B cell (primary cell): ENCODE measurements around the gene NFKBIL1. TPM values are rescaled to one million over a fixed set of nuclear protein-coding genes. Genes with fewer than 3 reads are reported as not detected.

Experiments
- ATAC-seq: fragments of 200-7000 bp; cut with Tn5 transposase; one replicate; pipeline ENCODE4 v1.10.0; 2021; ENCODE audit warnings: low read depth, mild to moderate bottlenecking, moderate number of reproducible peaks, moderate library complexity
- CTCF ChIA-PET: fragments of 350-600 bp; sonication (Branson Sonifier 250); formaldehyde crosslinking; loops from one replicate; lab custom pipeline; 2021; ENCODE audit warnings: antibody characterized with exemption, inconsistent platforms; lab: Charles Lee
- POLR2A ChIA-PET: fragments of 350-600 bp; sonication (Branson Sonifier 250); formaldehyde crosslinking; loops from one replicate; lab custom pipeline; 2021; ENCODE audit warnings: antibody characterized with exemption; lab: Charles Lee
- DNase-seq: peaks from one replicate; pipeline ENCODE4 v3.0.0; 2013
- H2AFZ ChIP-seq: 2 replicates; pipeline ENCODE4 v1.6.1; 2012; ENCODE audit warnings: mild to moderate bottlenecking, low read depth, low read length; ENCODE audit not compliant: insufficient read depth, poor library complexity, severe bottlenecking
- H3K27ac ChIP-seq, 2 donors: 1 replicate in 1 of 2; 2 replicates in 1 of 2; pipeline ENCODE4 v1.5.1; 2012 to 2013; ENCODE audit warnings: low read length in 2 of 2, mild to moderate bottlenecking in 2 of 2, moderate library complexity in 1 of 2
- H3K27me3 ChIP-seq, 4 experiments: fragments of 200-600 bp in 1 of 4; sonication (generic) in 1 of 4; replicated peaks in 1 of 4; 1 replicate in 2 of 4; 2 replicates in 2 of 4; pipeline versions ENCODE4 v1.6.1 to v1.7.0; 2013 to 2016; ENCODE audit warnings: low read length in 3 of 4, mild to moderate bottlenecking in 2 of 4, mixed read lengths in 1 of 4, moderate library complexity in 1 of 4; ENCODE audit not compliant: insufficient read depth in 4 of 4, control insufficient read depth in 3 of 4; ENCODE audit errors: control extremely low read depth in 1 of 4
- H3K36me3 ChIP-seq, 2 experiments: replicated peaks in 1 of 2; 1 replicate in 1 of 2; 2 replicates in 1 of 2; pipeline versions ENCODE4 v1.6.1 to v1.7.1; 2013; ENCODE audit warnings: low read length in 1 of 2; ENCODE audit not compliant: insufficient read depth in 2 of 2, control insufficient read depth in 1 of 2; ENCODE audit errors: control extremely low read depth in 1 of 2, extremely low read depth in 1 of 2
- H3K4me1 ChIP-seq, 2 donors: fragments of 200-600 bp in 1 of 2; sonication (generic) in 1 of 2; 1 replicate in 1 of 2; 2 replicates in 1 of 2; pipeline versions ENCODE4 v1.5.1 to v1.6.1; 2013 to 2017; ENCODE audit warnings: low read length in 2 of 2; ENCODE audit not compliant: control insufficient read depth in 2 of 2, insufficient read depth in 2 of 2
- H3K4me2 ChIP-seq: replicated peaks from 2 replicates; pipeline ENCODE3; 2012; ENCODE audit warnings: mild to moderate bottlenecking, low read depth, low read length; ENCODE audit not compliant: poor library complexity, severe bottlenecking
- H3K4me3 ChIP-seq, 5 experiments: fragments of 200-600 bp in 1 of 5; sonication (generic) in 1 of 5; 1 replicate in 3 of 5; 2 replicates in 2 of 5; pipeline versions ENCODE4 v1.5.1 to v1.7.0; 2011 to 2016; ENCODE audit warnings: low read length in 4 of 5, mild to moderate bottlenecking in 4 of 5, low read depth in 2 of 5, control low read depth in 1 of 5, moderate library complexity in 1 of 5; ENCODE audit not compliant: insufficient read depth in 1 of 5; ENCODE audit errors: control extremely low read depth in 1 of 5, extremely low read depth in 1 of 5
- H3K79me2 ChIP-seq: fragments of 200-600 bp; sonication (generic); one replicate; pipeline ENCODE4 v1.6.0; 2016; ENCODE audit warnings: low read length; ENCODE audit not compliant: control insufficient read depth, insufficient read depth
- H3K9ac ChIP-seq: fragments of 200-600 bp; sonication (generic); 2 replicates; pipeline ENCODE4 v1.6.1; 2017; ENCODE audit warnings: mild to moderate bottlenecking, low read length, moderate library complexity
- H3K9me3 ChIP-seq, 3 donors: one replicate each; pipeline versions ENCODE4 v1.6.1 to v1.7.1; 2013; ENCODE audit warnings: low read length in 2 of 3; ENCODE audit not compliant: control insufficient read depth in 2 of 3, insufficient read depth in 1 of 3; ENCODE audit errors: control extremely low read depth in 1 of 3
- H4K20me1 ChIP-seq: 2 replicates; pipeline ENCODE4 v1.6.0; 2012; ENCODE audit warnings: mild to moderate bottlenecking, low read length; ENCODE audit not compliant: insufficient read depth, control insufficient read depth, poor library complexity, severe bottlenecking
- H3K27ac Mint-ChIP-seq: one replicate; pipeline ENCODE4 v1.8.0; 2021; ENCODE audit warnings: mixed read lengths
- H3K27me3 Mint-ChIP-seq: one replicate; pipeline ENCODE4 v1.8.0; 2021; ENCODE audit warnings: mixed read lengths
- H3K4me1 Mint-ChIP-seq: one replicate; pipeline ENCODE4 v1.8.0; 2021; ENCODE audit warnings: mixed read lengths
- H3K4me3 Mint-ChIP-seq: one replicate; pipeline ENCODE4 v1.8.0; 2021; ENCODE audit warnings: mixed read lengths
- H3K9me3 Mint-ChIP-seq: one replicate; pipeline ENCODE4 v1.8.0; 2022; ENCODE audit warnings: mixed read lengths; ENCODE audit not compliant: insufficient read depth
- CTCF ChIP-seq: fragments of 200-600 bp; IDR thresholded peaks from one replicate; pipeline ENCODE4 v1.8.0; 2022; ENCODE audit warnings: antibody characterized with exemption, mild to moderate bottlenecking
- EZH2 ChIP-seq: IDR thresholded peaks from 2 replicates; pipeline ENCODE4 v1.6.1; 2012; ENCODE audit warnings: borderline replicate concordance, low read depth, mild to moderate bottlenecking, moderate library complexity, low read length; ENCODE audit not compliant: insufficient read depth, poor library complexity, severe bottlenecking
- WGBS: methylation state at CpG from one replicate; pipeline ENCODE4 v1.1.5; 2013; ENCODE audit warnings: missing lambda C conversion rate; ENCODE audit not compliant: insufficient coverage; 5-methylcytosine and 5-hydroxymethylcytosine counted together
- intact Hi-C: fragments of 100-400 bp; cut with micrococcal nuclease; formaldehyde crosslinking; loops from one replicate; pipeline ENCODE4 v1.10.0; 2022
- polyA plus RNA-seq: library from polyadenylated mRNA; depleted of rRNA; stranded (reverse); fragments of >200 nt; gene quantifications from 2 replicates; pipeline ENCODE4 v1.2.3, GENCODE V29; 2012
- total RNA-seq, 2 donors: library from RNA; stranded (reverse); fragments of 120-200 nt in 1 of 2; gene quantifications; 1 replicate in 1 of 2; 2 replicates in 1 of 2; pipeline versions ENCODE4 v1.2.3 to v1.2.4, GENCODE V29; 2013 to 2022

NFKBIL1 gene
- total and polyA plus RNA-seq, 2 donors (not counting 1 experiment from before 2014, with no cell fraction given): 10.3 to 18.4 TPM

DNA sequence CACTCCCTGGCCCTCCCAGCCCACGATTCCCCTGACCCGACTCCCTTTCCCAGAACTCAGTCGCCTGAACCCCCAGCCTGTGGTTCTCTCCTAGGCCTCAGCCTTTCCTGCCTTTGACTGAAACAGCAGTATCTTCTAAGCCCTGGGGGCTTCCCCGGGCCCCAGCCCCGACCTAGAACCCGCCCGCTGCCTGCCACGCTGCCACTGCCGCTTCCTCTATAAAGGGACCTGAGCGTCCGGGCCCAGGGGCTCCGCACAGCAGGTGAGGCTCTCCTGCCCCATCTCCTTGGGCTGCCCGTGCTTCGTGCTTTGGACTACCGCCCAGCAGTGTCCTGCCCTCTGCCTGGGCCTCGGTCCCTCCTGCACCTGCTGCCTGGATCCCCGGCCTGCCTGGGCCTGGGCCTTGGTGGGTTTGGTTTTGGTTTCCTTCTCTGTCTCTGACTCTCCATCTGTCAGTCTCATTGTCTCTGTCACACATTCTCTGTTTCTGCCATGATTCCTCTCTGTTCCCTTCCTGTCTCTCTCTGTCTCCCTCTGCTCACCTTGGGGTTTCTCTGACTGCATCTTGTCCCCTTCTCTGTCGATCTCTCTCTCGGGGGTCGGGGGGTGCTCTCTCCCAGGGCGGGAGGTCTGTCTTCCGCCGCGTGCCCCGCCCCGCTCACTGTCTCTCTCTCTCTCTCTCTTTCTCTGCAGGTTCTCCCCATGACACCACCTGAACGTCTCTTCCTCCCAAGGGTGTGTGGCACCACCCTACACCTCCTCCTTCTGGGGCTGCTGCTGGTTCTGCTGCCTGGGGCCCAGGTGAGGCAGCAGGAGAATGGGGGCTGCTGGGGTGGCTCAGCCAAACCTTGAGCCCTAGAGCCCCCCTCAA lies 24.9 kb downstream of the NFKBIL1 start, which contains the start of gene LTA:
TSS of gene LTA (plus strand) at position 249 of the 871 bp plus-strand sequence. CDS start at position 703, 454 bp downstream.
- Histone ChIP-seq H3K9ac (peak within 1 kb of the TSS; percentile 74), H3K9me3 (no peaks in the 10 kb centered on the region), H3K4me1 (peaks cover 82 to 98% of the 10 kb centered on the region in 2 donors), H3K4me2 (peak within 1 kb of the TSS; percentile 88), H3K79me2 (peaks cover 95% of the 10 kb centered on the region), H3K36me3 (peaks cover 2 to 10% of the 10 kb centered on the region in 2 experiments), H3K4me3 (peak within 1 kb of the TSS; percentile 50 to 68 (median 60)), H3K27ac (peak within 1 kb of the TSS; percentile 80 to 89), H2AFZ (peak within 1 kb of the TSS; percentile 85), H4K20me1 (peaks cover 10% of the 10 kb centered on the region), H3K27me3 (no peaks in the 10 kb centered on the region)
- TF ChIP-seq EZH2: no peak
- no peak for TF ChIP-seq CTCF
- Mint-ChIP-seq H3K9me3 (no peaks in the 10 kb centered on the region), H3K4me1 (peaks cover 96% of the 10 kb centered on the region), H3K27me3 (no peaks in the 10 kb centered on the region), H3K27ac (peak within 1 kb of the TSS; percentile 93), H3K4me3 (peak within 1 kb of the TSS; percentile 89)
- under 1% methylated on average over 19 of the region's 27 CpGs for WGBS
- intact Hi-C loops: loop anchor here (1.0 kb wide), 2 partner anchors 9 to 12 kb away; no protein-coding TSS in a partner anchor
- ATAC-seq: peak; percentile 37
- ChIA-PET CTCF (interaction anchor here (0.8 to 35.3 kb wide), 6 partner anchors 11 to 42 kb away, joined by 3 to 2241 read pairs (median 617); partner anchors contain the start of genes ATP6V1G2, LST1, LTA and LTB), POLR2A (interaction anchor here (35.3 to 42.6 kb wide), 2 partner anchors 6 to 13 kb away, joined by 1450 read pairs; partner anchors contain the start of genes ATP6V1G2, LST1, LTA and LTB)
- peak; percentile 87 for DNase-seq
